ENCODE data around the gene KCNIP3.

KCNIP3 gene

GRCh38 chr2:95327861-95328260 is 30.7 kb downstream of the KCNIP3 start:
- no peak for DNase-seq (ENCODE audit: low read depth)

DNA sequence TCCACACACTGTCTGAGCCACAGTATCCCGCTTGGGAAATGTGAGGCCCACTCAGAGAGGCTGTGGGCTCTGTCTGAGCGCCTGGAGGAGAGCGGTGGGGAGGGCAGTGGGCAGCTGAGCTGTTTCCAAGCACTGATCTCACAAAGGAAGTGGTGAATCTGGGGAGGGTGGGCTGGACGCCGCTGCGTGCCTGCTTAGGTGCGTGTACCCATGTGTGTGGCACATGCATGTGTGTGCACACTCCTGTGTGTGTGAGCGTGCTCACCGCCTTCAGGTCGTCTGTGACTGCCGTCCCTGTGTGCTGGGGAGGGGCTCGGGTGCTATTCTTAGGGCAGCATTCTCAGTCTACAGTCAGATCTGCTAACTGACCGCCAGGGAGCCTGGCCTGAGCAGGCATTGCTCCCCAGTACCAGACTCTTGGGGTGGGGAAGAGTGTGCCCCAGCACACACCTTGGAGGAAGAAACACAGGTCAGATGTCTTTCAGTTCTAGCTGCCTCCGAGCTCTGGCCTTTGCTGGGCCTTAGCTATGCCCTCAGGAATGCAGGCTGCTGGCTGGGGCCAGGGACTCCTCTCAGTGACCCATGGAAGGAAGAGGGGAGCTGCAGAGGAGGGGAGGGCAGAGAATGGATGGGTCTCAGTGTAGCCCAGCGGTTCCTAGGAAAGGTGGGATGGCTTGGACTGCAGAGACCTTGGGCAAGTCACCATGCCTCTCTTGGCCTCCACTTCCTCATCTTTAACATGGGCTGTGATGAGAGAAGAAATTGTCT is 31.4 kb downstream of the KCNIP3 start:
- peak; percentile 28 for DNase-seq (ENCODE audit: low read depth)

- no peak for DNase-seq (ENCODE audit: low read depth)
These were observed 32.3 kb downstream of the KCNIP3 start for GRCh38 chr2:95329401-95329800.

GRCh38 chr2:95329891-95330793 is 33.0 kb downstream of the KCNIP3 start:
- DNase-seq (ENCODE audit: low read depth): no peak

DNA sequence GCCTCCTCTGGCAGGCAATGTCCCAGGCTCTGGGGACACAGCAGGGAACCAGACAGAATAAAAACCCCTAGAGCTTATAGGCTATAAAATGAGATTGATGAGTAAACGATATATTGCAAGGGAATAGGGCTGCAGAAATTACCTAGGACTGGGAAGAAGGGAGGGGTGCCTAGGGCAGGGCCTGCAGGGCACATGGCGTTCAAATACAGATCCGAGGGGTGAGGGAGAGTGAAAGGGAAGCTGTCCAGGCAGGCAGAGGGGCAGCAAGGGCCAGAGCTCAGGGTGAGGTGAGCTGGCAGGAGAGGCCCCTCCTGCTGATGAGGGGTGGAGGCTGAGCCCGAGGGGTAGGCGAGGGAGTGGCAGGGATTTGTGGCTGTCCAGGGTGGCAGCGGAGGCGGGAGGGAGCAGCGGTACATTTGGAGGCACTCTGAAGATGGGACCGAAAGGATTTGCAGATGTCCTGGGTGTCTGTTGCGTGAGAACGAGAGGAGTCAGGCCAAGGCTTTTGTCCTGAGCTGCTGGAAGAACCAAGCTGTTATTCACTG is 33.7 kb downstream of the KCNIP3 start:
- DNase-seq (ENCODE audit: low read depth): no peak

- DNase-seq (ENCODE audit: low read depth): no peak
These were observed 34.5 kb downstream of the KCNIP3 start for GRCh38 chr2:95331606-95332005.

- DNase-seq (ENCODE audit: low read depth): no peak
These were observed 34.9 kb downstream of the KCNIP3 start for GRCh38 chr2:95332036-95332435.

GRCh38 chr2:95333056-95333455 is 35.9 kb downstream of the KCNIP3 start:
- DNase-seq (ENCODE audit: low read depth): no peak

GRCh38 chr2:95333888-95334338 is 36.8 kb downstream of the KCNIP3 start:
- peak; percentile 97 for DNase-seq (ENCODE audit: low read depth)

- DNase-seq (ENCODE audit: low read depth): peak; percentile 55
These were observed 37.9 kb downstream of the KCNIP3 start for GRCh38 chr2:95334916-95335641.

- DNase-seq (ENCODE audit: low read depth): no peak
These were observed 39.3 kb downstream of the KCNIP3 start for GRCh38 chr2:95336406-95336805.

DNA sequence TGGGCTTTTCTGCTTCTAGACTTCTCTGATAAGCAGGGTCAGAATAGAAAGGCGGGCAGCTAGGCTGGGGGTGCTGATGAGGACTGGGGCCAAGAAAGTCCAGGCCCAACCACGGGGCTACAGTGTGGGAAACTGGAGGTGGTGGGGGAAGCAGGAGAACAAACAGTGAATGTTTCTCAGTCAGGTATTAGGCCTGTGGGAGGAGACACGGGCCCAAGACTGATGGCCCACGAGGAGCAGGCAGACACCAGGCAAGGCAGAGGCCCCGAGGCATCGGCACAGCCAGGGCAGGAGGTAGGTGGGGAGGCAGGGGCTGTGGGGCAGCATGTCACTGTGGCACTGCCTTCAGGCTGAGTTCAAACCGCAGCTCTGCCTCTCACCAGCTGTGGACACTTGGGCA is 40.7 kb downstream of the KCNIP3 start:
- DNase-seq (ENCODE audit: low read depth): no peak

GRCh38 chr2:95342556-95343320 is 45.6 kb downstream of the KCNIP3 start:
- DNase-seq (ENCODE audit: low read depth): no peak

DNA sequence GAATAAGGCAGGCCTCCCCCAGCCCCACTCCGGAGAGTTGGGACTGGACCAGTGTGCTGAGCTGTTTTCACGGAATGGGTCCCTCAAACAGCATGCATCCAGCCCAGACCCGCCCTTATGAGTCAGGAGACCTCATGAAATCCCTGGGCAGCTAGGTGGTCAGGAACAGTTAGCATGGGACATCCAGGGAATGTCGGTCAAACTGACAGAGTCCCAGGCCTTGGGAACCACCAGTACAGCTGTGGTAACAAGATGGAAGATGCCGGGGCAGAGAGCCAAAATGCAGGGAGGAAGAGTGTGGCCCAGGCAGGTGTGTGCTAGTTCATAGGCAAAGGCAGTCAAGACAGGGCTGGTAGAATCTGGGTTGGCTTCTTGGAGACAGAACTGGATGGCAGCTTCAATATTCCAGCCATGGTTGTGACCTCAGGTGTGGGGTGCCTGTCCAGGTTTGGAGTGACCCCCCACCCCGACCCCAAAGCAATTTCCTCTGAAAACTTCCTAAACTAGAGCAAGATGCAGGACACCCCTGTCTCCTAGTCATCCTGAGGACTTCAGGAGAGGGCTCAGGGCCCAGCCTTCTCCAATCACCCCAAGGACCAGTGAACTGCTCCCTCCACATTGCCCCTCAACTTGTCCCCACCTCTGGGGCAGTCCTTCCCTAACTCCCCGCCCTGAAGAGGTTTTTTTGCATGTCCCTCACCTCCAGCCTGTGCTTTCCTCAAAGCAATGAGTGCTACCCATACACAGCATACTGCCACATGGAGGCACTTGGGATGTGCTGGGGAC is 46.5 kb downstream of the KCNIP3 start:
- no peak for DNase-seq (ENCODE audit: low read depth)

DNA sequence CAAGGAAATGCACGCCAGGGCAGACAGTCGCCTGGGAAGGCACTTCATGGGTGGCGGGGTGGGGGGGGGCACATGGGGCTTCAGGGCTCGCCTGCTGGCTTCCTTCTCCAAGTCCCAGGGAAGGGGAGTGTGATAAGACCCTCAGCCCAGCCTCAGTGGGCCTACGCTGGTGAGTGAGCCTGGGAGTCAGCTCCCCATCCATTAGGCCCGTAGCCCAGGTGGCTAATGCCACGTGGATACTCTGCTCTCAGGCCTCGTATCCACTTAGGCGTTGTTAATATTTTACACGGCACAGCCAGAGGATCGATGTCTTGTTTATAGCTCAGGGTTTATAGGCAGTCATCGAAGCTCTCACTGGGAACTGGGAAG is 47.1 kb downstream of the KCNIP3 start:
- no peak for DNase-seq (ENCODE audit: low read depth)

DNA sequence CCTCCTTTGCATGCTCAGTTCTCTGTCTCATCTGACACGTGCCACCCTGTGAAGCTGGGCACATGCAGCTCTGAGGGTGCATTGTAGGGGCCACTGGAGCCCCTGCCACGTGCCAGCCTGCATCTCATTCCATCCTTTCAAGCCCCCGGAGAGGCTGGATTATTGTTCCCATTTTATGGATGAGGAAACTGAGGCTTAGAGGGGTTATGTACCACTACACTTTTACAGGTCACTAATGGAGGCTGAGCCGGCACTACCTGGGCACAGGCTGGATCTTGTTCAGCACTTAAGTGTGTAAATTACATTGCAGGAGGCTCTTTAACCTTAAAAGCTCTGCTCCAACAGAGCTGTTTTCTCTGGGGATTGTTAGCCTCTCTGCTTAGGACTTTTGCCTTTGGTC is 47.5 kb downstream of the KCNIP3 start:
- no peak for DNase-seq (ENCODE audit: low read depth)

- no peak for DNase-seq (ENCODE audit: low read depth)
These were observed 48.0 kb downstream of the KCNIP3 start for GRCh38 chr2:95345081-95345562.

- peak; percentile 84 for DNase-seq (ENCODE audit: low read depth)
These were observed 48.5 kb downstream of the KCNIP3 start for GRCh38 chr2:95345563-95346230.

- DNase-seq (ENCODE audit: low read depth): peak; percentile 80
These were observed 49.1 kb downstream of the KCNIP3 start for GRCh38 chr2:95346231-95346737.

Data from fibroblast of gingiva (primary cell).